ENCODE results near the gene C12orf50.

DNA sequence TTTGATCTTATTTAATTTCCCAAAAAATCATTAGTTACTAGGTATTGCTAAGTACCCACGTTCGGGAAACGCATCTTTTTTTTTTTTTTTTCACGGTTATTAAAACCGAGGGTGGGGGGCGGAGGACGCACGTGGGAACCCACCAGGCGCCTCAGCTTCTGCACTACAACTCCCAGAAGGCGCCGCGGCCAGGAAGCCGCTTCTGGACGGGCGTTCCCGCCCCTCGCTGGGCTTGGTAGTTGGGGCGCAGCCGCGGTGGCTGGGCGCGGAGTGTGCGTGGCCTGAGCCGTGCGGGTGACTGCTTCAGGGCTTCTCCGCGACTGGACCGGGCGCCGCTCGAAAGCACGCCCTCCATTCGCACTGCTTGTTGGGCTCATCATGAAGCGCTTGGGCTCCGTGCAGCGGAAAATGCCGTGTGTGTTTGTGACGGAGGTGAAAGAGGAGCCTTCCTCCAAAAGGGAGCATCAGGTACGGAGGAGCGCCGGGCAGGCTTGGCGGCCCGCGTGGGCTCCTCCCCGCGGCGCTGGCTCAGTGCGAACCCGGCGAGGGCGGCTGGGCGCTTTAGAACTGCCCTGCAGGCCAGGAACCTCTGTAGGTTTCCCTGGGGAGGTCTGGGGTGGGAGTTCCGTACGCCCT is 6.2 kb upstream of the C12orf50 start:
- TF ChIP-seq SIN3A (IDR thresholded peaks at IDR 0.05; ENCODE audit: borderline replicate concordance, insufficient read depth, low read length) (peak; percentile 63; the same call in 1 of the 2 replicates), POLR2AphosphoS5 (IDR thresholded peaks at IDR 0.05; ENCODE audit: low read depth, low read length) (peak; percentile 92), TAF1 (IDR thresholded peaks at IDR 0.05; ENCODE audit: borderline replicate concordance, insufficient read depth, low read length) (peak; percentile 51; the same call in 1 of the 2 replicates), FOXP2 (optimal IDR thresholded peaks at IDR 0.05; ENCODE audit: borderline replicate concordance, extremely low read depth, extremely low read length, insufficient read depth) (peak; percentile 57)
- TF ChIP-seq, protein P1, sequence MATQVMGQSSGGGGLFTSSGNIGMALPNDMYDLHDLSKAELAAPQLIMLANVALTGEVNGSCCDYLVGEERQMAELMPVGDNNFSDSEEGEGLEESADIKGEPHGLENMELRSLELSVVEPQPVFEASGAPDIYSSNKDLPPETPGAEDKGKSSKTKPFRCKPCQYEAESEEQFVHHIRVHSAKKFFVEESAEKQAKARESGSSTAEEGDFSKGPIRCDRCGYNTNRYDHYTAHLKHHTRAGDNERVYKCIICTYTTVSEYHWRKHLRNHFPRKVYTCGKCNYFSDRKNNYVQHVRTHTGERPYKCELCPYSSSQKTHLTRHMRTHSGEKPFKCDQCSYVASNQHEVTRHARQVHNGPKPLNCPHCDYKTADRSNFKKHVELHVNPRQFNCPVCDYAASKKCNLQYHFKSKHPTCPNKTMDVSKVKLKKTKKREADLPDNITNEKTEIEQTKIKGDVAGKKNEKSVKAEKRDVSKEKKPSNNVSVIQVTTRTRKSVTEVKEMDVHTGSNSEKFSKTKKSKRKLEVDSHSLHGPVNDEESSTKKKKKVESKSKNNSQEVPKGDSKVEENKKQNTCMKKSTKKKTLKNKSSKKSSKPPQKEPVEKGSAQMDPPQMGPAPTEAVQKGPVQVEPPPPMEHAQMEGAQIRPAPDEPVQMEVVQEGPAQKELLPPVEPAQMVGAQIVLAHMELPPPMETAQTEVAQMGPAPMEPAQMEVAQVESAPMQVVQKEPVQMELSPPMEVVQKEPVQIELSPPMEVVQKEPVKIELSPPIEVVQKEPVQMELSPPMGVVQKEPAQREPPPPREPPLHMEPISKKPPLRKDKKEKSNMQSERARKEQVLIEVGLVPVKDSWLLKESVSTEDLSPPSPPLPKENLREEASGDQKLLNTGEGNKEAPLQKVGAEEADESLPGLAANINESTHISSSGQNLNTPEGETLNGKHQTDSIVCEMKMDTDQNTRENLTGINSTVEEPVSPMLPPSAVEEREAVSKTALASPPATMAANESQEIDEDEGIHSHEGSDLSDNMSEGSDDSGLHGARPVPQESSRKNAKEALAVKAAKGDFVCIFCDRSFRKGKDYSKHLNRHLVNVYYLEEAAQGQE (IDR thresholded peaks at IDR 0.05; ENCODE audit: insufficient read depth in 1 of 2, low read depth in 2 of 2, low read length in 2 of 2) = no peak
